Measurements from ENCODE around the gene SNX17.

DNA sequence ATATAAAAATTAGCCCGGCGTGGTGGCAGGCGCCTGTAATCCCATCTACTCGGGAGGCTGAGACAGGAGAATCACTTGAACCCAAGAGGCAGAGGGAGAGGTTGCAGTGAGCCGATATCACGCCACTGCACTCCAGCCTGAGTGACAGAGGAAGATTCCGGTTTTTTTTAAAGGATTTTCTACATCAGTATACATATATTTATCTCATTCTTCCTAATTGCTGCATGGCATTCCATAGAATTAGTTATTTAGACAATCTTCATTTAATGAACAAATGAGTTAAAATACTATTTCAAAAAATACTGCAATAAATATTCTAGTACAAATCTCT lies 15.9 kb upstream of the SNX17 start:
- TF ChIP-seq CTCF (IDR thresholded peaks at IDR 0.05; ENCODE audit: low read length) (no peak), EZH2 (IDR thresholded peaks at IDR 0.05; ENCODE audit: borderline replicate concordance, low read length) (no peak)
